ENCODE data around the gene LAIR2.
A peak's percentile ranks its signal among the peaks of the same experiment; 100 is the strongest.

LAIR2 gene

GRCh38 chr19:54460230-54461005 is 42.2 kb upstream of the LAIR2 start:
- ATAC-seq (ENCODE audit: low read depth) (no peak), DNase-seq (ENCODE audit: low spot score) (no peak)
- Histone ChIP-seq H3K27ac (ENCODE audit: poor library complexity, severe bottlenecking) (no peak overlapping the region), H3K36me3 (ENCODE audit: low read depth) (peaks cover 54% of the 10 kb centered on the region), H3K9me3 (ENCODE audit: severe bottlenecking) (no peaks in the 10 kb centered on the region), H3K4me3 (ENCODE audit: severe bottlenecking) (no peak overlapping the region), H3K27me3 (ENCODE audit: insufficient read depth, poor library complexity, severe bottlenecking) (no peaks in the 10 kb centered on the region), H3K4me1 (ENCODE audit: insufficient read depth, poor library complexity, severe bottlenecking) (no peaks in the 10 kb centered on the region)
- TF ChIP-seq, protein P1, sequence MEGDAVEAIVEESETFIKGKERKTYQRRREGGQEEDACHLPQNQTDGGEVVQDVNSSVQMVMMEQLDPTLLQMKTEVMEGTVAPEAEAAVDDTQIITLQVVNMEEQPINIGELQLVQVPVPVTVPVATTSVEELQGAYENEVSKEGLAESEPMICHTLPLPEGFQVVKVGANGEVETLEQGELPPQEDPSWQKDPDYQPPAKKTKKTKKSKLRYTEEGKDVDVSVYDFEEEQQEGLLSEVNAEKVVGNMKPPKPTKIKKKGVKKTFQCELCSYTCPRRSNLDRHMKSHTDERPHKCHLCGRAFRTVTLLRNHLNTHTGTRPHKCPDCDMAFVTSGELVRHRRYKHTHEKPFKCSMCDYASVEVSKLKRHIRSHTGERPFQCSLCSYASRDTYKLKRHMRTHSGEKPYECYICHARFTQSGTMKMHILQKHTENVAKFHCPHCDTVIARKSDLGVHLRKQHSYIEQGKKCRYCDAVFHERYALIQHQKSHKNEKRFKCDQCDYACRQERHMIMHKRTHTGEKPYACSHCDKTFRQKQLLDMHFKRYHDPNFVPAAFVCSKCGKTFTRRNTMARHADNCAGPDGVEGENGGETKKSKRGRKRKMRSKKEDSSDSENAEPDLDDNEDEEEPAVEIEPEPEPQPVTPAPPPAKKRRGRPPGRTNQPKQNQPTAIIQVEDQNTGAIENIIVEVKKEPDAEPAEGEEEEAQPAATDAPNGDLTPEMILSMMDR (IDR thresholded peaks at IDR 0.05; ENCODE audit: poor library complexity, severe bottlenecking): no peak

GRCh38 chr19:54461210-54461609 is 41.4 kb upstream of the LAIR2 start:
- peaks cover 47% of the 10 kb centered on the region for H3K36me3 ChIP-seq (ENCODE audit: low read depth)
- H3K27me3 ChIP-seq (ENCODE audit: insufficient read depth, poor library complexity, severe bottlenecking): no peaks in the 10 kb centered on the region
- TF ChIP-seq, protein P1 (IDR thresholded peaks at IDR 0.05; ENCODE audit: poor library complexity, severe bottlenecking): no peak
- no peaks in the 10 kb centered on the region for H3K4me1 ChIP-seq (ENCODE audit: insufficient read depth, poor library complexity, severe bottlenecking)
- DNase-seq (ENCODE audit: low spot score) (no peak), ATAC-seq (ENCODE audit: low read depth) (no peak)
- H3K9me3 ChIP-seq (ENCODE audit: severe bottlenecking): no peaks in the 10 kb centered on the region
- H3K27ac ChIP-seq (ENCODE audit: poor library complexity, severe bottlenecking): no peak overlapping the region
- no peak overlapping the region for H3K4me3 ChIP-seq (ENCODE audit: severe bottlenecking)

DNA sequence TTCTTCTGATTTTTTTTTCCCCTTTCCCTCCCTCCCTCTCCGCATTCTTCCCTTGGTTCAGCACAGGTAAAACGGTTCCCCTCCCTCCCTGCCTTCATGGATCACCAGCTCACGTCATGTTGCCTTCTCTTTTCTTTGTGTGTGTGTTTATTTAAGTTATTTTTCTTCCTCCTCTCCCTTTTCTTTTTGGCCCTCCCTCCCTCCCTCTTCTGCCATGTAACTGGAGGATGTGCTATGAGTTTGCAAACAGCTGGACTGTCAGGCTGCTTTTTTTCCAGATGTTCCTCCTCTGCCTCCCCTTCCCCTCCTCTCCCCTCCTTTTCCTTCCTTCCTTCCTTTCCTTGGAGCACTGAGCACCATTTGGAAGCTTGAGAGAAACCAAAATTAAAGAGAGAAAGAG is 41.0 kb upstream of the LAIR2 start:
- no peak for DNase-seq (ENCODE audit: low spot score)
- Histone ChIP-seq H3K9me3 (ENCODE audit: severe bottlenecking) (no peaks in the 10 kb centered on the region), H3K4me3 (ENCODE audit: severe bottlenecking) (no peak overlapping the region), H3K36me3 (ENCODE audit: low read depth) (peaks cover 45% of the 10 kb centered on the region), H3K27me3 (ENCODE audit: insufficient read depth, poor library complexity, severe bottlenecking) (no peaks in the 10 kb centered on the region), H3K27ac (ENCODE audit: poor library complexity, severe bottlenecking) (peak overlapping the region; percentile 91), H3K4me1 (ENCODE audit: insufficient read depth, poor library complexity, severe bottlenecking) (no peaks in the 10 kb centered on the region)
- no peak for ATAC-seq (ENCODE audit: low read depth)
- TF ChIP-seq, protein P1 (IDR thresholded peaks at IDR 0.05; ENCODE audit: poor library complexity, severe bottlenecking): no peak

GRCh38 chr19:54462047-54462654 is 40.5 kb upstream of the LAIR2 start:
- DNase-seq (ENCODE audit: low spot score) (no peak), ATAC-seq (ENCODE audit: low read depth) (no peak)
- Histone ChIP-seq H3K27me3 (ENCODE audit: insufficient read depth, poor library complexity, severe bottlenecking) (no peaks in the 10 kb centered on the region), H3K9me3 (ENCODE audit: severe bottlenecking) (no peaks in the 10 kb centered on the region), H3K27ac (ENCODE audit: poor library complexity, severe bottlenecking) (peak overlapping the region; percentile 91), H3K36me3 (ENCODE audit: low read depth) (peaks cover 39% of the 10 kb centered on the region), H3K4me3 (ENCODE audit: severe bottlenecking) (peak overlapping the region; percentile 69), H3K4me1 (ENCODE audit: insufficient read depth, poor library complexity, severe bottlenecking) (no peaks in the 10 kb centered on the region)
- TF ChIP-seq, protein P1 (IDR thresholded peaks at IDR 0.05; ENCODE audit: poor library complexity, severe bottlenecking): no peak

Data from RWPE2 (cell line).